Gastroesophageal sphincter (tissue), 4 donors: ENCODE data around the gene NPS. TPM values are rescaled to one million over a fixed set of nuclear protein-coding genes. Genes with fewer than 3 reads are reported as not detected.

Experiments used
- ATAC-seq: fragments of 150-250 bp; one replicate; pipeline ENCODE4 v1.9.1; 2016; ENCODE audit warnings: mild to moderate bottlenecking, moderate library complexity
- H3K27ac ChIP-seq, 4 donors: fragments of 200-600 bp; sonication (generic) in 3 of 4; 1 replicate in 3 of 4; 2 replicates in 1 of 4; pipeline ENCODE4 v1.5.1; 2016 to 2019
- H3K27me3 ChIP-seq: fragments of 200-600 bp; sonication (generic); one replicate; pipeline ENCODE4 v1.5.1; 2019
- H3K36me3 ChIP-seq, 2 donors: fragments of 200-600 bp; sonication (generic); one replicate each; pipeline ENCODE4 v1.5.1; 2019; ENCODE audit warnings: control low read depth in 1 of 2
- H3K4me1 ChIP-seq, 3 donors: fragments of 200-600 bp; sonication (generic); 1 replicate in 2 of 3; 2 replicates in 1 of 3; pipeline ENCODE4 v1.5.1; 2016 to 2019; ENCODE audit warnings: control low read depth in 2 of 3
- H3K4me3 ChIP-seq, 2 donors: fragments of 200-600 bp; sonication (generic); one replicate each; pipeline ENCODE4 v1.5.1; 2019; ENCODE audit warnings: mild to moderate bottlenecking in 1 of 2, moderate library complexity in 1 of 2
- H3K9me3 ChIP-seq, 3 donors: fragments of 200-600 bp; sonication (generic); one replicate each; pipeline ENCODE4 v1.5.1; 2017 to 2019; ENCODE audit warnings: control low read depth in 2 of 3
- CTCF ChIP-seq, 4 experiments: fragments of 200-600 bp in 2 of 4; fragments of 450-650 bp in 2 of 4; sonication (generic) in 1 of 4; IDR thresholded peaks; one replicate each; pipeline ENCODE4 v1.5.1; 2017 to 2019; ENCODE audit warnings: antibody characterized with exemption in 4 of 4, mild to moderate bottlenecking in 2 of 4, moderate library complexity in 2 of 4
- EP300 ChIP-seq: sonication (generic); formaldehyde crosslinking; IDR thresholded peaks from one replicate; pipeline ENCODE4 v1.6.1; 2017; ENCODE audit warnings: antibody characterized with exemption, mild to moderate bottlenecking
- POLR2A ChIP-seq, 2 donors: fragments of 450-650 bp; IDR thresholded peaks; one replicate each; pipeline ENCODE4 v1.6.1; 2017; ENCODE audit warnings: antibody characterized with exemption in 2 of 2, mild to moderate bottlenecking in 2 of 2, moderate library complexity in 1 of 2
- POLR2AphosphoS5 ChIP-seq: sonication (generic); formaldehyde crosslinking; IDR thresholded peaks from one replicate; pipeline ENCODE4 v1.6.1; 2017; ENCODE audit warnings: antibody characterized with exemption
- WGBS, 2 donors: methylation state at CpG; one replicate each; pipeline ENCODE4 v1.1.5; 2018; ENCODE audit warnings: low coverage in 1 of 2; 5-methylcytosine and 5-hydroxymethylcytosine counted together
- total RNA-seq, 4 donors: library from RNA; depleted of rRNA; stranded (reverse); fragments of >200 nt; gene quantifications; one replicate each; pipeline ENCODE4 v1.1.0, GENCODE V29; 2016

NPS gene
- total RNA-seq, 4 donors from 2014 or later: not detected

DNA sequence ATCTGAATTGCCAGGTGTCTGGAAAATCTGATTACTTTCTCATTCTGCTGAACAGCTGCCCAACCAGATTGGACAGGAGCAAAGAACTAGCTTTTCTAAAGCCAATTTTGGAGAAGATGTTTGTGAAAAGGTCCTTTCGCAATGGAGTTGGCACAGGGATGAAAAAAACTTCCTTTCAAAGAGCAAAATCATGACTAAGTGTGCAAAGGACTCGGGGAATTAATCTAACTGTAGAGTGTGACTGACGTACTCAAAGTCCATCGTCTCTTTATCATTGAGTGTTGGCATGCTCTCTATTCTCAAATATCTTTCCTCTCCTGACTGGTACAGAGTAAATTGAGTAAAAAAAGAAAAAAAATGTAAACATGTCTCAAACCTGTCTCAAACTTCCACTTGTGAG lies 3.3 kb downstream of the NPS start:
- Histone ChIP-seq H3K4me3 (no peak overlapping the region), H3K4me1 (no peaks in the 10 kb centered on the region), H3K27me3 (peaks cover 28% of the 10 kb centered on the region), H3K36me3 (no peaks in the 10 kb centered on the region), H3K27ac (no peak overlapping the region), H3K9me3 (no peaks in the 10 kb centered on the region)
- WGBS, 2 donors: 61 to 88% methylated on average over 4 of the region's 4 CpGs
- TF ChIP-seq POLR2AphosphoS5 (no peak), POLR2A (IDR thresholded peaks at IDR 0.05) (no peak), CTCF (IDR thresholded peaks at IDR 0.05) (no peak), EP300 (no peak)
- no peak for ATAC-seq

DNA sequence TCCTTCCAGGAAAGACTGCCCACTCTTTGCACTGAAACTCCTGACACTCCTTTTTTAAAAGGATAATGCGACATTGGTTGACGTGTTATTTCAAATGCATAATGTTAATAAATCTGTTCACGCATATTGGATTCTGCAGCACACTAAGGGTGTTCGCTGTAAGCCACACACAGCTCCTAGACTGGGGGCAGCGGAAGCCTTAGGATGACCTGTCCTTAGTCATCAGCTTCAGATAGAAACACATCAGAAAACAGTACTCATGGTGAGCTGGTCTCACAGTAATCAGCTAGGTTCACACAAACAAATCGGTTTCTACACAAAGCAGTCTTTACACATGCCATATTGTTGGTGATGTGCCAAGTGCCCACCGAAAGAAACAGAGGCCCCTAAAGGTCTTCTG lies 4.3 kb downstream of the NPS start:
- Histone ChIP-seq H3K4me3 (no peak overlapping the region), H3K36me3 (no peaks in the 10 kb centered on the region), H3K27me3 (peaks cover 34% of the 10 kb centered on the region), H3K27ac (no peak overlapping the region), H3K9me3 (no peaks in the 10 kb centered on the region), H3K4me1 (no peaks in the 10 kb centered on the region)
- ATAC-seq: no peak
- WGBS, 2 donors: 74 to 100% methylated on average over 1 to 7 of the region's 7 CpGs
- TF ChIP-seq POLR2A (IDR thresholded peaks at IDR 0.05) (no peak), EP300 (no peak), POLR2AphosphoS5 (no peak), CTCF (IDR thresholded peaks at IDR 0.05) (no peak)

- Histone ChIP-seq H3K9me3 (no peaks in the 10 kb centered on the region), H3K27ac (no peak overlapping the region), H3K4me3 (no peak overlapping the region), H3K27me3 (peaks cover 39% of the 10 kb centered on the region), H3K36me3 (no peaks in the 10 kb centered on the region), H3K4me1 (no peaks in the 10 kb centered on the region)
- ATAC-seq: no peak
- no peak for TF ChIP-seq EP300
- TF ChIP-seq POLR2AphosphoS5: no peak
- TF ChIP-seq CTCF (IDR thresholded peaks at IDR 0.05): no peak
- TF ChIP-seq POLR2A (IDR thresholded peaks at IDR 0.05): no peak
- WGBS, 2 donors: 2 to 4% methylated on average over 6 to 11 of the region's 11 CpGs
Measured at GRCh38 chr10:127556916-127557315, 7.8 kb downstream of the NPS start.

- Histone ChIP-seq H3K36me3 (no peaks in the 10 kb centered on the region), H3K4me1 (no peaks in the 10 kb centered on the region), H3K27me3 (peaks cover 47% of the 10 kb centered on the region), H3K4me3 (no peak overlapping the region), H3K27ac (no peak overlapping the region), H3K9me3 (no peaks in the 10 kb centered on the region)
- 65 to 68% methylated on average over 8 of the region's 8 CpGs for WGBS, 2 donors
- ATAC-seq: no peak
- no peak for TF ChIP-seq POLR2AphosphoS5
- TF ChIP-seq POLR2A (IDR thresholded peaks at IDR 0.05): no peak
- TF ChIP-seq CTCF (IDR thresholded peaks at IDR 0.05): no peak
- no peak for TF ChIP-seq EP300
Measured at GRCh38 chr10:127561647-127562046, 12.5 kb downstream of the NPS start.

DNA sequence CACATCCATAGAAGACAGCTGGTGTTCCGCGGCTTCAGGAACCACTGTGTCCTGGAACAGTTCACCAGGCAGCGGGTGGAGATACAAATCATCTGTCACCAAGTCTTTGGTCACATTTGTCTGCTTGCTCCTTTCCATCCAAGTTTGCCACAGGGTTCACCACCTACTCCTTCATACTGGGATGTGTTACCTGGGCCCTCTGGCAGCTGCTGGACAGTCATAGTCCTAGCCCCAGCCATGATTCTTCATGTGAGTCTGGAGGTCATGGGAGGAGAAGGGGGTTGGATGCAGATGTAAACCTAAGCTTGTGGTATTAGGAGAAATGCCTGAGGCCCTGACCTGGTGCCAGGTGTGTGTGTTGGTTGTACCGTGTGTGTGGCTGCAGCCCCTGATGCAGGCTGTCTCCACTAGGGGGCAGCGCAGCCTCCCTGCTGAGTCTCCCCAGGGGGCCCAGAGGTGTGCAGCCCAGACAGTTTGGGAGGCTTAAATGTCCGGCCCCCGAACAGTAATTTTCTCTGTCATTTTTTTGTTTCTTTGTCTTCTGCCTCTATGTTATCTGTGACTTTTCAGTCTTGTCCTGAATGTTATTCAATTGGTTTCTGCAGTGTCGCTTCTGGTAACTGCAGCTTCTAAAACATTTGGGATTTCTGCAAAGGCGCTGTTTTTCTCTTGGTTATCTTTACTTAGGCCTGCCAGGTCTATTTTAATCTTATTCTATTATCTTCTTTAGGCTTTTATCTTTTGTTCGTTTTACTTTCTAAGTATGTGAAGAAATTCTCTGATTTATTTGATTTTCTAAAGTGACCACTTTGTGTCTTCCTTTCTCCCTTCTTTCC lies 14.8 kb downstream of the NPS start:
- WGBS, 2 donors: 55 to 85% methylated on average over 3 to 7 of the region's 10 CpGs
- Histone ChIP-seq H3K36me3 (no peaks in the 10 kb centered on the region), H3K27ac (no peak overlapping the region), H3K9me3 (no peaks in the 10 kb centered on the region), H3K27me3 (peaks cover 36% of the 10 kb centered on the region), H3K4me3 (no peak overlapping the region), H3K4me1 (no peaks in the 10 kb centered on the region)
- no peak for ATAC-seq
- TF ChIP-seq EP300 (no peak), POLR2A (IDR thresholded peaks at IDR 0.05) (no peak), CTCF (IDR thresholded peaks at IDR 0.05) (peak in 1 of 4 experiments; percentile 57)
